Measurements from ENCODE around the gene STX19.

DNA sequence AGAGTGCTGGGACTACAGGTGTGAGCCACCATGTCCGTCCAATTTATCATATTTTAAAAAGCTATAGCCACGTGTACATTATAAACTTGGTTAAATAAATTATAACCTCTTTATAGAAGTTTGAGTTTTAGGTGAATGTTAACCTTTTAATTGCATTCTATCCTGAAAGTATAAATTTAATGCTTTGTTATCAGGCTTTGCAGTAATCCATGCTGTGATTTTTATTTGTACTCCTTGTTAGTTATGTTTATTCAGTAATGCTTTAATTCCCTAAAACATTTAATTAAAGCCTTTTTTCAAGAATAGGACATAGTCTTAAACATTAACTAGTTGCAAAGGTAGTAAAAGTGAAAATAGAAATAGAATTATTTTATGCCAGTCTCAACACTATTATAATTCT is 36.8 kb downstream of the STX19 start:
- TF ChIP-seq, protein P1, sequence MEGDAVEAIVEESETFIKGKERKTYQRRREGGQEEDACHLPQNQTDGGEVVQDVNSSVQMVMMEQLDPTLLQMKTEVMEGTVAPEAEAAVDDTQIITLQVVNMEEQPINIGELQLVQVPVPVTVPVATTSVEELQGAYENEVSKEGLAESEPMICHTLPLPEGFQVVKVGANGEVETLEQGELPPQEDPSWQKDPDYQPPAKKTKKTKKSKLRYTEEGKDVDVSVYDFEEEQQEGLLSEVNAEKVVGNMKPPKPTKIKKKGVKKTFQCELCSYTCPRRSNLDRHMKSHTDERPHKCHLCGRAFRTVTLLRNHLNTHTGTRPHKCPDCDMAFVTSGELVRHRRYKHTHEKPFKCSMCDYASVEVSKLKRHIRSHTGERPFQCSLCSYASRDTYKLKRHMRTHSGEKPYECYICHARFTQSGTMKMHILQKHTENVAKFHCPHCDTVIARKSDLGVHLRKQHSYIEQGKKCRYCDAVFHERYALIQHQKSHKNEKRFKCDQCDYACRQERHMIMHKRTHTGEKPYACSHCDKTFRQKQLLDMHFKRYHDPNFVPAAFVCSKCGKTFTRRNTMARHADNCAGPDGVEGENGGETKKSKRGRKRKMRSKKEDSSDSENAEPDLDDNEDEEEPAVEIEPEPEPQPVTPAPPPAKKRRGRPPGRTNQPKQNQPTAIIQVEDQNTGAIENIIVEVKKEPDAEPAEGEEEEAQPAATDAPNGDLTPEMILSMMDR (IDR thresholded peaks at IDR 0.05; ENCODE audit: extremely low read depth in 1 of 2, insufficient read depth in 1 of 2, low read depth in 1 of 2, low read length in 2 of 2) = no peak
- TF ChIP-seq POLR2AphosphoS5 (IDR thresholded peaks at IDR 0.05; ENCODE audit: insufficient read depth, low read depth, low read length) (no peak), MYC (IDR thresholded peaks at IDR 0.05; ENCODE audit: low read depth, low read length) (no peak)
